Lower leg skin (tissue), 4 donors: ENCODE results near the gene HILPDA. TPM values are rescaled to one million over a fixed set of nuclear protein-coding genes. Genes with fewer than 3 reads are reported as not detected.

Experiments used
- DNase-seq, 2 donors: peaks; one replicate each; pipeline ENCODE4 v3.0.0-alpha.2; 2019; ENCODE audit warnings: low spot score in 2 of 2
- H3K4me3 ChIP-seq: fragments of 200-600 bp; sonication (generic); 2 replicates; pipeline ENCODE4 v1.5.1; 2017; ENCODE audit warnings: mild to moderate bottlenecking, low read depth; ENCODE audit not compliant: poor library complexity, severe bottlenecking
- CTCF ChIP-seq, 3 donors: fragments of 450-650 bp; IDR thresholded peaks; one replicate each; pipeline ENCODE4 v1.5.1; 2016; ENCODE audit warnings: antibody characterized with exemption in 3 of 3, mild to moderate bottlenecking in 3 of 3, moderate library complexity in 2 of 3
- POLR2A ChIP-seq, 2 donors: fragments of 450-650 bp; IDR thresholded peaks; one replicate each; pipeline ENCODE4 v1.6.1; 2016 to 2017; ENCODE audit warnings: antibody characterized with exemption in 2 of 2, mild to moderate bottlenecking in 1 of 2, moderate library complexity in 1 of 2
- WGBS, 2 donors: methylation state at CpG; one replicate each; pipeline ENCODE4 v1.1.5; 2018; 5-methylcytosine and 5-hydroxymethylcytosine counted together
- intact Hi-C: fragments of 100-400 bp; cut with DNase I; formaldehyde crosslinking; loops from one replicate; pipeline ENCODE4 v1.15.0; 2023; ENCODE audit warnings: low total_unique reads
- total RNA-seq, 4 donors: library from RNA; depleted of rRNA; stranded (reverse); fragments of >200 nt; gene quantifications; one replicate each; pipeline ENCODE4 v1.1.0, GENCODE V29; 2016

The HILPDA gene
- total RNA-seq, 4 donors from 2014 or later: 19.0 to 66.0 (median 35.8) TPM

GRCh38 chr7:128434413-128435326 is 21.0 kb upstream of the HILPDA start:
- DNase-seq: no peak
- 62 to 63% methylated on average over 4 of the region's 4 CpGs for WGBS, 2 donors
- intact Hi-C loops: no loop called here
- no peak for TF ChIP-seq POLR2A (IDR thresholded peaks at IDR 0.05)
- TF ChIP-seq CTCF (IDR thresholded peaks at IDR 0.05): no peak
- H3K4me3 ChIP-seq: no peak overlapping the region

GRCh38 chr7:128435327-128435686 is 20.4 kb upstream of the HILPDA start:
- TF ChIP-seq POLR2A (IDR thresholded peaks at IDR 0.05): no peak
- no peak for TF ChIP-seq CTCF (IDR thresholded peaks at IDR 0.05)
- 55 to 56% methylated on average over 3 of the region's 3 CpGs for WGBS, 2 donors
- intact Hi-C loops: no loop called here
- no peak overlapping the region for H3K4me3 ChIP-seq
- no peak for DNase-seq

GRCh38 chr7:128437426-128438332 is 18.0 kb upstream of the HILPDA start:
- no peak for DNase-seq
- intact Hi-C loops: no loop called here
- H3K4me3 ChIP-seq: no peak overlapping the region
- WGBS, 2 donors: 74 to 88% methylated on average over 8 of the region's 8 CpGs
- TF ChIP-seq CTCF (IDR thresholded peaks at IDR 0.05) (no peak), POLR2A (IDR thresholded peaks at IDR 0.05) (no peak)

GRCh38 chr7:128442356-128442755 is 13.3 kb upstream of the HILPDA start:
- no peak overlapping the region for H3K4me3 ChIP-seq
- intact Hi-C loops: no loop called here
- whole genome bisulfite sequencing, 2 donors: 92 to 94% methylated on average over 3 of the region's 3 CpGs
- DNase-seq: no peak
- TF ChIP-seq CTCF (IDR thresholded peaks at IDR 0.05) (no peak), POLR2A (IDR thresholded peaks at IDR 0.05) (no peak)

- no peak for DNase-seq
- intact Hi-C loops: no loop called here
Observed at GRCh38 chr7:128443831-128444600, 11.7 kb upstream of the HILPDA start.

More at GRCh38 chr7:128443831-128444600, 11.7 kb upstream of the HILPDA start:
- no peak overlapping the region for H3K4me3 ChIP-seq
- WGBS, 2 donors: 48 to 54% methylated on average over 6 to 7 of the region's 7 CpGs
- TF ChIP-seq POLR2A (IDR thresholded peaks at IDR 0.05) (no peak), CTCF (IDR thresholded peaks at IDR 0.05) (no peak)
